ENCODE results near the gene DLGAP5. TPM values are rescaled to one million over a fixed set of nuclear protein-coding genes. Genes with fewer than 3 reads are reported as not detected.

The DLGAP5 gene
- total and polyA plus RNA-seq, 2 of the 13 experiments (the other 11 are each of a cell fraction or from before 2014, with no cell fraction given), result 7.7 to 55.8 TPM

DNA sequence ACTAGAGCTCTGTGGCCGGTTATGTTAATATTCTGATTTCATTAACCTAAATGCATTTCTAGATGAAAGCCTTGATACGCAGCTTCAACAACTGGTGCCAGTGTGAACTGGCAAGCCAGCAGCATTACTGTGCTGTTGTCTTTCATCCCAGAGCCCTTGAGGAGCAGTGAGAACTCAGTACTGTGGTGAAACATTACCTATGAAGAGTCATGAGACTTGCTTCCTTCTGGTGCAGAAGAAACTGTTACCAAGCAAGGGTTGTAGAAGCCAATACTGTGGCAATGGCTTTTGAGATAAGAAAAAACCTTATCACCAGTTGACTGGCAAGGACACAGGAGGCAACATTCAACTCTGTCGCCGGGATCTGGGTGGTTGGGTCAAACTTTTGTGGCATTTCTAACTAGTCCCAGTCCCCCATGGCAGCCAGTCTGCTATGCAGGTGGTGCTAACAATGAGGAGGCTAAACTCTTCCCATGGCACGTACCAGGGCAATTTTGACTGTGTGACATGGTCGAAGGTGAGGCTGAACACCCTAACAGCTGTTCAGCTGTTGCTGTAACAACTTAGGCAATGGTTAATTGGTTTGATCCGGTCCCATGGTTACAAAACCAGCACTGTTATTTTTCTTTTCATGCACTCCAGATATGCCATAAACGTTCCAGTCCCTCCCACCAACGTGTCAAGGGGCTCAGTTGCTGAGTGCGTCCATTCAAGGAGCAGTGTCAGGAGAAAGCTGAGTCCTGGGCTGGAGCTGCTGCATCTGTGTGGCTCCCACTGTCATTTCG lies 74.9 kb downstream of the DLGAP5 start (continued):
- TF ChIP-seq ZFY (CRISPR knock-in tag; IDR thresholded peaks at IDR 0.05) (no peak), MED1 (CRISPR knock-in tag; IDR thresholded peaks at IDR 0.05) (peak; percentile 39; the same call in 1 of the 2 replicates), ZNF605 (CRISPR knock-in tag; IDR thresholded peaks at IDR 0.05) (0 out of 2 replicates have a peak, but pooled peaks have one; percentile 27), TEAD3 (CRISPR knock-in tag; optimal IDR thresholded peaks at IDR 0.05; ENCODE audit: borderline replicate concordance) (peak; percentile 17), LCORL (IDR thresholded peaks at IDR 0.05) (no peak), LCORL (CRISPR knock-in tag; IDR thresholded peaks at IDR 0.05) (no peak), SKI (IDR thresholded peaks at IDR 0.05; ENCODE audit: partially characterized antibody) (no peak), BHLHE40 (IDR thresholded peaks at IDR 0.05; ENCODE audit: low read length) (no peak), ZNF10 (CRISPR knock-in tag; IDR thresholded peaks at IDR 0.05; ENCODE audit: borderline replicate concordance, low read depth) (no peak), ZNF576 (CRISPR knock-in tag; IDR thresholded peaks at IDR 0.05) (no peak), KDM3A (CRISPR knock-in tag; IDR thresholded peaks at IDR 0.05; ENCODE audit: low read depth) (no peak)
- TF ChIP-seq, protein P1, sequence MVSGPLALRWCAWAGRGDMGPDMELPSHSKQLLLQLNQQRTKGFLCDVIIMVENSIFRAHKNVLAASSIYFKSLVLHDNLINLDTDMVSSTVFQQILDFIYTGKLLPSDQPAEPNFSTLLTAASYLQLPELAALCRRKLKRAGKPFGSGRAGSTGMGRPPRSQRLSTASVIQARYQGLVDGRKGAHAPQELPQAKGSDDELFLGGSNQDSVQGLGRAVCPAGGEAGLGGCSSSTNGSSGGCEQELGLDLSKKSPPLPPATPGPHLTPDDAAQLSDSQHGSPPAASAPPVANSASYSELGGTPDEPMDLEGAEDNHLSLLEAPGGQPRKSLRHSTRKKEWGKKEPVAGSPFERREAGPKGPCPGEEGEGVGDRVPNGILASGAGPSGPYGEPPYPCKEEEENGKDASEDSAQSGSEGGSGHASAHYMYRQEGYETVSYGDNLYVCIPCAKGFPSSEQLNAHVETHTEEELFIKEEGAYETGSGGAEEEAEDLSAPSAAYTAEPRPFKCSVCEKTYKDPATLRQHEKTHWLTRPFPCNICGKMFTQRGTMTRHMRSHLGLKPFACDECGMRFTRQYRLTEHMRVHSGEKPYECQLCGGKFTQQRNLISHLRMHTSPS (CRISPR knock-in tag; IDR thresholded peaks at IDR 0.05; ENCODE audit: low read depth), result peak; percentile 64
- TF ChIP-seq, protein P2, sequence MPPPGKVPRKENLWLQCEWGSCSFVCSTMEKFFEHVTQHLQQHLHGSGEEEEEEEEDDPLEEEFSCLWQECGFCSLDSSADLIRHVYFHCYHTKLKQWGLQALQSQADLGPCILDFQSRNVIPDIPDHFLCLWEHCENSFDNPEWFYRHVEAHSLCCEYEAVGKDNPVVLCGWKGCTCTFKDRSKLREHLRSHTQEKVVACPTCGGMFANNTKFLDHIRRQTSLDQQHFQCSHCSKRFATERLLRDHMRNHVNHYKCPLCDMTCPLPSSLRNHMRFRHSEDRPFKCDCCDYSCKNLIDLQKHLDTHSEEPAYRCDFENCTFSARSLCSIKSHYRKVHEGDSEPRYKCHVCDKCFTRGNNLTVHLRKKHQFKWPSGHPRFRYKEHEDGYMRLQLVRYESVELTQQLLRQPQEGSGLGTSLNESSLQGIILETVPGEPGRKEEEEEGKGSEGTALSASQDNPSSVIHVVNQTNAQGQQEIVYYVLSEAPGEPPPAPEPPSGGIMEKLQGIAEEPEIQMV (CRISPR knock-in tag; IDR thresholded peaks at IDR 0.05; ENCODE audit: low read depth), result no peak
- TF ChIP-seq, protein P3, sequence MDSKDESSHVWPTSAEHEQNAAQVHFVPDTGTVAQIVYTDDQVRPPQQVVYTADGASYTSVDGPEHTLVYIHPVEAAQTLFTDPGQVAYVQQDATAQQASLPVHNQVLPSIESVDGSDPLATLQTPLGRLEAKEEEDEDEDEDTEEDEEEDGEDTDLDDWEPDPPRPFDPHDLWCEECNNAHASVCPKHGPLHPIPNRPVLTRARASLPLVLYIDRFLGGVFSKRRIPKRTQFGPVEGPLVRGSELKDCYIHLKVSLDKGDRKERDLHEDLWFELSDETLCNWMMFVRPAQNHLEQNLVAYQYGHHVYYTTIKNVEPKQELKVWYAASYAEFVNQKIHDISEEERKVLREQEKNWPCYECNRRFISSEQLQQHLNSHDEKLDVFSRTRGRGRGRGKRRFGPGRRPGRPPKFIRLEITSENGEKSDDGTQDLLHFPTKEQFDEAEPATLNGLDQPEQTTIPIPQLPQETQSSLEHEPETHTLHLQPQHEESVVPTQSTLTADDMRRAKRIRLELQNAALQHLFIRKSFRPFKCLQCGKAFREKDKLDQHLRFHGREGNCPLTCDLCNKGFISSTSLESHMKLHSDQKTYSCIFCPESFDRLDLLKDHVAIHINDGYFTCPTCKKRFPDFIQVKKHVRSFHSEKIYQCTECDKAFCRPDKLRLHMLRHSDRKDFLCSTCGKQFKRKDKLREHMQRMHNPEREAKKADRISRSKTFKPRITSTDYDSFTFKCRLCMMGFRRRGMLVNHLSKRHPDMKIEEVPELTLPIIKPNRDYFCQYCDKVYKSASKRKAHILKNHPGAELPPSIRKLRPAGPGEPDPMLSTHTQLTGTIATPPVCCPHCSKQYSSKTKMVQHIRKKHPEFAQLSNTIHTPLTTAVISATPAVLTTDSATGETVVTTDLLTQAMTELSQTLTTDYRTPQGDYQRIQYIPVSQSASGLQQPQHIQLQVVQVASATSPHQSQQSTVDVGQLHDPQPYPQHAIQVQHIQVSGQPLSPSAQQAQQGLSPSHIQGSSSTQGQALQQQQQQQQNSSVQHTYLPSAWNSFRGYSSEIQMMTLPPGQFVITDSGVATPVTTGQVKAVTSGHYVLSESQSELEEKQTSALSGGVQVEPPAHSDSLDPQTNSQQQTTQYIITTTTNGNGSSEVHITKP (CRISPR knock-in tag; IDR thresholded peaks at IDR 0.05; ENCODE audit: low read depth), result 0 out of 2 replicates have a peak, but pooled peaks have one; percentile 21
- TF ChIP-seq, protein P4, sequence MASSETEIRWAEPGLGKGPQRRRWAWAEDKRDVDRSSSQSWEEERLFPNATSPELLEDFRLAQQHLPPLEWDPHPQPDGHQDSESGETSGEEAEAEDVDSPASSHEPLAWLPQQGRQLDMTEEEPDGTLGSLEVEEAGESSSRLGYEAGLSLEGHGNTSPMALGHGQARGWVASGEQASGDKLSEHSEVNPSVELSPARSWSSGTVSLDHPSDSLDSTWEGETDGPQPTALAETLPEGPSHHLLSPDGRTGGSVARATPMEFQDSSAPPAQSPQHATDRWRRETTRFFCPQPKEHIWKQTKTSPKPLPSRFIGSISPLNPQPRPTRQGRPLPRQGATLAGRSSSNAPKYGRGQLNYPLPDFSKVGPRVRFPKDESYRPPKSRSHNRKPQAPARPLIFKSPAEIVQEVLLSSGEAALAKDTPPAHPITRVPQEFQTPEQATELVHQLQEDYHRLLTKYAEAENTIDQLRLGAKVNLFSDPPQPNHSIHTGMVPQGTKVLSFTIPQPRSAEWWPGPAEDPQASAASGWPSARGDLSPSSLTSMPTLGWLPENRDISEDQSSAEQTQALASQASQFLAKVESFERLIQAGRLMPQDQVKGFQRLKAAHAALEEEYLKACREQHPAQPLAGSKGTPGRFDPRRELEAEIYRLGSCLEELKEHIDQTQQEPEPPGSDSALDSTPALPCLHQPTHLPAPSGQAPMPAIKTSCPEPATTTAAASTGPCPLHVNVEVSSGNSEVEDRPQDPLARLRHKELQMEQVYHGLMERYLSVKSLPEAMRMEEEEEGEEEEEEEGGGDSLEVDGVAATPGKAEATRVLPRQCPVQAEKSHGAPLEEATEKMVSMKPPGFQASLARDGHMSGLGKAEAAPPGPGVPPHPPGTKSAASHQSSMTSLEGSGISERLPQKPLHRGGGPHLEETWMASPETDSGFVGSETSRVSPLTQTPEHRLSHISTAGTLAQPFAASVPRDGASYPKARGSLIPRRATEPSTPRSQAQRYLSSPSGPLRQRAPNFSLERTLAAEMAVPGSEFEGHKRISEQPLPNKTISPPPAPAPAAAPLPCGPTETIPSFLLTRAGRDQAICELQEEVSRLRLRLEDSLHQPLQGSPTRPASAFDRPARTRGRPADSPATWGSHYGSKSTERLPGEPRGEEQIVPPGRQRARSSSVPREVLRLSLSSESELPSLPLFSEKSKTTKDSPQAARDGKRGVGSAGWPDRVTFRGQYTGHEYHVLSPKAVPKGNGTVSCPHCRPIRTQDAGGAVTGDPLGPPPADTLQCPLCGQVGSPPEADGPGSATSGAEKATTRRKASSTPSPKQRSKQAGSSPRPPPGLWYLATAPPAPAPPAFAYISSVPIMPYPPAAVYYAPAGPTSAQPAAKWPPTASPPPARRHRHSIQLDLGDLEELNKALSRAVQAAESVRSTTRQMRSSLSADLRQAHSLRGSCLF (CRISPR knock-in tag; IDR thresholded peaks at IDR 0.05; ENCODE audit: borderline replicate concordance), result no peak
